GM18520 (cell line): Measurements from ENCODE around the gene SIRT1.
"Not testable (repeated sequence)": the region's sequence is repeated elsewhere in the genome, so short reads cannot be mapped to it uniquely, and the experiment has no call there.

Experiments
- ATAC-seq: cut with Tn5 transposase; IDR thresholded peaks from one replicate; pipeline ENCODE4 v1.9.1; 2021; ENCODE audit not compliant: unreplicated experiment

SIRT1 gene

GRCh38 chr10:67875340-67876238 is 8.9 kb upstream of the SIRT1 start:
- ATAC-seq = no peak

GRCh38 chr10:67877421-67877820 is 7.0 kb upstream of the SIRT1 start:
- not testable (repeated sequence) for ATAC-seq

- no peak for ATAC-seq
Measured at GRCh38 chr10:67878133-67878532, 6.3 kb upstream of the SIRT1 start.

GRCh38 chr10:67883710-67884312 is 645 bp upstream of the SIRT1 start:
- no peak for ATAC-seq

- peak; percentile 32 for ATAC-seq
Measured at GRCh38 chr10:67884842-67885670, 600 bp downstream of the SIRT1 start.

GRCh38 chr10:67893637-67894036 is 9.2 kb downstream of the SIRT1 start:
- no peak for ATAC-seq

GRCh38 chr10:67903581-67903980 is 19.1 kb downstream of the SIRT1 start:
- ATAC-seq = no peak

- ATAC-seq = no peak
Measured at GRCh38 chr10:67912331-67912946, 28.0 kb downstream of the SIRT1 start.

GRCh38 chr10:67914777-67915340 is 30.4 kb downstream of the SIRT1 start:
- no peak for ATAC-seq

GRCh38 chr10:67917169-67917568 is 32.7 kb downstream of the SIRT1 start:
- no peak for ATAC-seq

- no peak for ATAC-seq
Measured at GRCh38 chr10:67917679-67918078, 33.2 kb downstream of the SIRT1 start.

- no peak for ATAC-seq
Measured at GRCh38 chr10:67921065-67921464, 36.6 kb downstream of the SIRT1 start.

GRCh38 chr10:67923551-67923950 is 39.1 kb downstream of the SIRT1 start:
- no peak for ATAC-seq

GRCh38 chr10:67924136-67924535 is 39.7 kb downstream of the SIRT1 start:
- ATAC-seq = no peak

- ATAC-seq = no peak
Measured at GRCh38 chr10:67925449-67926005, 41.1 kb downstream of the SIRT1 start.

- ATAC-seq = no peak
Measured at GRCh38 chr10:67926951-67927350, 42.5 kb downstream of the SIRT1 start.

GRCh38 chr10:67933199-67933598 is 48.7 kb downstream of the SIRT1 start:
- no peak for ATAC-seq

- no peak for ATAC-seq
Measured at GRCh38 chr10:67934336-67934735, 49.9 kb downstream of the SIRT1 start.

GRCh38 chr10:67935223-67935622 is 50.8 kb downstream of the SIRT1 start:
- ATAC-seq = no peak

GRCh38 chr10:67936416-67936815 is 52.0 kb downstream of the SIRT1 start:
- no peak for ATAC-seq
